ENCODE data around the gene RAMACL. TPM values are rescaled to one million over a fixed set of nuclear protein-coding genes. Genes with fewer than 3 reads are reported as not detected.

Gene RAMACL
- total RNA-seq, 1 donor from 2014 or later = 1.7 TPM

GRCh38 chr6:166604911-166605310 is 18.4 kb upstream of the RAMACL start:
- H3K4me3 Mint-ChIP-seq (ENCODE audit: low read depth) = no peak overlapping the region
- no peaks in the 10 kb centered on the region for H3K27me3 Mint-ChIP-seq
- peaks cover 2% of the 10 kb centered on the region for H3K36me3 Mint-ChIP-seq (ENCODE audit: insufficient read depth)
- no peak for DNase-seq (ENCODE audit: low spot score, unreplicated experiment)
- TF ChIP-seq CTCF (IDR thresholded peaks at IDR 0.05; ENCODE audit: unreplicated experiment) = no peak
- H3K4me1 Mint-ChIP-seq (ENCODE audit: low read depth) = no peaks in the 10 kb centered on the region
- no peaks in the 10 kb centered on the region for H3K9me3 Mint-ChIP-seq (ENCODE audit: low read depth)
- no peak overlapping the region for H3K27ac Mint-ChIP-seq

GRCh38 chr6:166604328-166604727 is 17.9 kb upstream of the RAMACL start:
- H3K36me3 Mint-ChIP-seq (ENCODE audit: insufficient read depth) = peaks cover 2% of the 10 kb centered on the region
- TF ChIP-seq CTCF (IDR thresholded peaks at IDR 0.05; ENCODE audit: unreplicated experiment) = no peak
- H3K27me3 Mint-ChIP-seq = no peaks in the 10 kb centered on the region
- no peaks in the 10 kb centered on the region for H3K9me3 Mint-ChIP-seq (ENCODE audit: low read depth)
- no peak for DNase-seq (ENCODE audit: low spot score, unreplicated experiment)
- H3K27ac Mint-ChIP-seq = no peak overlapping the region
- H3K4me1 Mint-ChIP-seq (ENCODE audit: low read depth) = no peaks in the 10 kb centered on the region
- H3K4me3 Mint-ChIP-seq (ENCODE audit: low read depth) = no peak overlapping the region

DNA sequence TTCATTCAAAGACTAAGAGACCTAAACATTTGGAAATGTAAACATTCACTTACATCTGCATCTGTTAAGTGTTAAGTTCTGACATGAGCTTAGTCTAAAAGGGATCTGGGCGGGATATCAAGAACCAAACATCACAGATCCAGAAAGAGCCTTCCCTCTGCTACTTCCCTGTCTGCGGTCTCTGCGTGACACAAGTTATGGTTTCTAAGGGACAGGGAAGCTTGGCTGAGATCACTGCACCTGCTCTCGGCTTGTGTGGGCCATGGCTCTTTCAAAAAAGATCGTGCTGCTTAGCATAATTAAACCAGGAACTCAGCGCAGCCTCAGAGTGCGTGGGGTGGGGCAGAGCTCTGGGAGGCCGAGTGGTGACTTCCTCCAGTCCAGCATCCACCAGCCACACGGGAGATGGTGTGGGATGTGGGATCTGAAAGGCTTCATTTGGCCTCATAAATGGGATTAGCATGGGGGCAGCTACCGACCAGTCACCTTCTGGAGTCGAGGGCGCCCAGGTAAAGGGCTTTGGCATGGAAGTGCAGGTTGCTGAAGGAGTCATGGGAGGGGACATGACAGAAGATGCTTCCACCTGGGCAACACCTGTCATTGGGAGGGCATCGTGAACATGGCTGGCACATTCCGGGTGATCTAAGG is 16.7 kb upstream of the RAMACL start:
- no peak for TF ChIP-seq CTCF (IDR thresholded peaks at IDR 0.05; ENCODE audit: unreplicated experiment)
- H3K36me3 Mint-ChIP-seq (ENCODE audit: insufficient read depth) = peaks cover 5% of the 10 kb centered on the region
- DNase-seq (ENCODE audit: low spot score, unreplicated experiment) = no peak
- peaks cover 3% of the 10 kb centered on the region for H3K4me1 Mint-ChIP-seq (ENCODE audit: low read depth)
- H3K9me3 Mint-ChIP-seq (ENCODE audit: low read depth) = no peaks in the 10 kb centered on the region
- H3K27me3 Mint-ChIP-seq = no peaks in the 10 kb centered on the region
- H3K4me3 Mint-ChIP-seq (ENCODE audit: low read depth) = no peak overlapping the region
- H3K27ac Mint-ChIP-seq = no peak overlapping the region

DNA sequence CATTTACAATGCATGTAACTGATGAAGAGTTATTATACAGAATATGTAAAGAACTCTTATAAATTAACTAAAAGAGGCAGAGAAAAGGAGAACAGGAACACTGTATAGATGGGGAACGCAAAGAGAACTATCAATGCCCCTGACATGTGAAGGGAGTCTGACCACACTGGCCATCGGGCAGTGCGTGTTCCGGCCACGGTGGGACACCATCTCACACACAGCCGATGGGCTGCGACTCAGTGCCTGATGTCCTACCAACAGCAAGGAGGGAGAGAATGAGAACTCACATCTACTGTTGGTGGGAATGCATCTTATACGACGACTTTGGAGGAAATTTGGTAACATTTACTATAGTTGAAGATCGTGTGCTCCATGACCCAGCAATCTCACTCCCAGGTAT is 15.5 kb upstream of the RAMACL start:
- H3K9me3 Mint-ChIP-seq (ENCODE audit: low read depth) = no peaks in the 10 kb centered on the region
- no peak overlapping the region for H3K4me3 Mint-ChIP-seq (ENCODE audit: low read depth)
- peaks cover 5% of the 10 kb centered on the region for H3K36me3 Mint-ChIP-seq (ENCODE audit: insufficient read depth)
- no peak for TF ChIP-seq CTCF (IDR thresholded peaks at IDR 0.05; ENCODE audit: unreplicated experiment)
- H3K4me1 Mint-ChIP-seq (ENCODE audit: low read depth) = peaks cover 3% of the 10 kb centered on the region
- no peak overlapping the region for H3K27ac Mint-ChIP-seq
- no peak for DNase-seq (ENCODE audit: low spot score, unreplicated experiment)
- no peaks in the 10 kb centered on the region for H3K27me3 Mint-ChIP-seq

GRCh38 chr6:166600931-166601330 is 14.5 kb upstream of the RAMACL start:
- H3K4me3 Mint-ChIP-seq (ENCODE audit: low read depth) = no peak overlapping the region
- H3K27me3 Mint-ChIP-seq = no peaks in the 10 kb centered on the region
- H3K36me3 Mint-ChIP-seq (ENCODE audit: insufficient read depth) = peaks cover 5% of the 10 kb centered on the region
- no peak overlapping the region for H3K27ac Mint-ChIP-seq
- no peaks in the 10 kb centered on the region for H3K9me3 Mint-ChIP-seq (ENCODE audit: low read depth)
- TF ChIP-seq CTCF (IDR thresholded peaks at IDR 0.05; ENCODE audit: unreplicated experiment) = no peak
- H3K4me1 Mint-ChIP-seq (ENCODE audit: low read depth) = peaks cover 3% of the 10 kb centered on the region
- no peak for DNase-seq (ENCODE audit: low spot score, unreplicated experiment)

All from progenitor cell of endocrine pancreas (in vitro differentiated cells).